Sciatic nerve (tissue), 2 donors: Measurements from ENCODE around the gene OR2T12. TPM values are rescaled to one million over a fixed set of nuclear protein-coding genes. Genes with fewer than 3 reads are reported as not detected.
"Not testable (repeated sequence)": the region's sequence is repeated elsewhere in the genome, so short reads cannot be mapped to it uniquely, and the experiment has no call there.

Experiments used
- ATAC-seq: fragments of 200-7000 bp; cut with Tn5 transposase; one replicate; pipeline ENCODE4 v1.9.1; 2020; ENCODE audit warnings: mild to moderate bottlenecking, moderate library complexity
- DNase-seq: peaks from one replicate; pipeline ENCODE4 v3.0.0-alpha.2; 2020; ENCODE audit warnings: low spot score
- intact Hi-C: fragments of 100-400 bp; cut with DNase I; formaldehyde crosslinking; loops from one replicate; pipeline ENCODE4 v1.14.2; 2022
- total RNA-seq: library from RNA; stranded (reverse); fragmentation: NEBNext Ultra II Directional; extraction: Animal tissue kit (Norgen Biotek cat#: 25700); gene quantifications from one replicate; pipeline ENCODE4 v1.2.1, GENCODE V29; 2021
- donor health status: DM: no; HTN: no; CAD: no.
- donor health status: DM: no; HTN: no; CAD: no.

Gene OR2T12, protein sequence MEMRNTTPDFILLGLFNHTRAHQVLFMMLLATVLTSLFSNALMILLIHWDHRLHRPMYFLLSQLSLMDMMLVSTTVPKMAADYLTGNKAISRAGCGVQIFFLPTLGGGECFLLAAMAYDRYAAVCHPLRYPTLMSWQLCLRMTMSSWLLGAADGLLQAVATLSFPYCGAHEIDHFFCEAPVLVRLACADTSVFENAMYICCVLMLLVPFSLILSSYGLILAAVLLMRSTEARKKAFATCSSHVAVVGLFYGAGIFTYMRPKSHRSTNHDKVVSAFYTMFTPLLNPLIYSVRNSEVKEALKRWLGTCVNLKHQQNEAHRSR
- not detected for total RNA-seq

DNA sequence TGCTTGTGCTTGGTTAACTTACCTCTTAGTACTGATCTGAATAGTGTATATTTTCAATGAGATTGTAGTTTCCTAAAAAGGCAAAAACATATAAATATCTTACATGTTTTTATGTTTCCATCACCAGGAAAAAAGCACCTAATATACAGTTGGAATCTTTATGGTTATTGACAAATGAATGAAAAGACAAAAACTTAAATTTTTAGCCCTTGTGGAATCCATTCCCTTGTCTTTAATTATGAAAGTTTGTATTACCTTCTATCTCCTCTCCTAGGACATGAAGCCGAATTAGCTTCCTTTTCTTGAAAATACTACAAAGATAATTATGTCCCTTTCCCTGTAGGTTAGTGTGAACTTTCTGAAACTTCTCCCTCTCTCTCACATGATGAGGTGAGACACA lies at the start of gene OR2T12:
Gene OR2T12 (minus strand): TSS at position 101 of the 400 bp plus-strand sequence. CDS start 7,846 bp downstream, outside the sequence.
- DNase-seq (no peak), ATAC-seq (no peak)
- intact Hi-C loops: no loop called here

DNA sequence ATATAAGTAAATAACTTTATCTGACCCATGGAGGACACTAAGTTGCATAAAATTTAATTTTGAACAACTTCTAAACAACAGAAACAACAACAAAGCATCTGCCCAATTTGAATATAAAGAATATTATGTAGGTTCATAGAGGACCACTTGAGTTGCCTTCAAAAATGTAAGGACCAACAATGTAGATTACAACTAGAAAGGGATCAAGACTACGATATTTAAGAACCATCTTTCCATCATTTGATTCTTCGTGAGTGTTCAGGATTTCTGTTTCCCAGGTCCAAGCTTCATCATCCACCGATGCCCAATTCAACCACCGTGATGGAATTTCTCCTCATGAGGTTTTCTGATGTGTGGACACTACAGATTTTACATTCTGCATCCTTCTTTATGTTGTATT lies 45.3 kb upstream of the OR2T12 start, which contains the start of gene OR14C36:
Gene OR14C36 (plus strand): TSS at position 301 of the 400 bp plus-strand sequence. CDS start 0 bp downstream, at position 301.
- intact Hi-C loops: no loop called here
- ATAC-seq (no peak), DNase-seq (no peak)

DNA sequence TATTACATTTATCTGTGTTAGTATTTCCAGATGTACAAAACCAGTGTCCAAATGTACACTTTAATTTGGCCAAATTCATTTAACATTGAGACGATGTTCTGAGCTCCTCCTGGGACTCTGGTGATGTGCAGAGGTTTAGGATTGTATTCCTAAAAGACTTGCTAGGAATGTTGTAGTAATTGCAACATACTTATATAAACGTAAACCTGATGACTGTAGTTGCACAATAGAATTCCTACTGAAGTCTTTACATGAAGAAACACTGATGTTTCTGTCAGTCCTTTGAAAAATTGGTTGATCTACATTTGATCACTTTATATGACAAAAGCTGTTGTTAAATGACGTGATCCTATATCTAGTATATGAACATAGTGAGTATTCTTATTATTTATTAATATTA lies 40.2 kb upstream of the OR2T12 start:
- no peak for ATAC-seq

DNA sequence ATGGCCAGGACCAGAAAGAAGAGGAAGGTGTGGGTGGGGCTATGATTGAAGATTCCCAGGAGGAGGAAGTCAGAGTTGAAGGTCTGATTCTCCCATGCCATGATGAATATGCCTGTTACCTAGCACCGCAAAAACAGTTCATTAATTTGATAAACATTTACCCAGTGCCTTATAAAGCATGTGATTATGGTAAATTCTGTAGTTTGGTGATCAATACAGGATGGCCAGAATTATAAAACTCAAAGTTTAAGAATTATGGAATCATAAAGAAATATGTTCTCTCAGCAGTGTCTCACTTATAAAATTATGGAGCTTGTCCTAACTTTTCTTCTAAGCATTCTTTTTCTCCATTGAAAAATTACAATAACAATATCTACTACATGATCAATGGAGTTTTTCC lies 21.2 kb upstream of the OR2T12 start, which contains the start of gene OR2M7:
Gene OR2M7 (minus strand): TSS at position 101 of the 400 bp plus-strand sequence. CDS start 0 bp downstream, at position 101.
- intact Hi-C loops: no loop called here
- ATAC-seq (no peak), DNase-seq (no peak)

More for the DNA sequence above, 40.2 kb upstream of the OR2T12 start:
- DNase-seq: no peak
- intact Hi-C loops: no loop called here

DNA sequence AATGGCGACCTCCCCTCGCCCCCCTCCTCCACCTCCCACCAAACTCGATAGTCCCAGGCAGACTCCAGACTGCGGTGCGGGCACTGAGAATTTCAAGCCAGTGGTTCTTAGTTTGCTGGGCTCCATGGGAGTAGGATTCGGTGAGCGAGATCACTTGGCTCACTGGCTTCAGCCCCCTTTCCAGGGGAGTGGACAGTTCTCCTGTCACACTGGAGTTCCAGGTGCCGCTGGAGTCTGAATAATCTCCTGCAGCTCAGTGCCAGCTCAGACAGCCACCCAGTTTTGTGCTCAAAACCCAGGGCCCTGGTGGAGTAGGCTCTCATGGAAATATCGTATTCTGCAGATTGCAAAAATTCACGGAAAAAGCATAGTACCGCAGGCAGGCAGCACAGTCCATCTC lies 13.6 kb upstream of the OR2T12 start:
- ATAC-seq (no peak), DNase-seq (no peak)
- intact Hi-C loops: no loop called here

DNA sequence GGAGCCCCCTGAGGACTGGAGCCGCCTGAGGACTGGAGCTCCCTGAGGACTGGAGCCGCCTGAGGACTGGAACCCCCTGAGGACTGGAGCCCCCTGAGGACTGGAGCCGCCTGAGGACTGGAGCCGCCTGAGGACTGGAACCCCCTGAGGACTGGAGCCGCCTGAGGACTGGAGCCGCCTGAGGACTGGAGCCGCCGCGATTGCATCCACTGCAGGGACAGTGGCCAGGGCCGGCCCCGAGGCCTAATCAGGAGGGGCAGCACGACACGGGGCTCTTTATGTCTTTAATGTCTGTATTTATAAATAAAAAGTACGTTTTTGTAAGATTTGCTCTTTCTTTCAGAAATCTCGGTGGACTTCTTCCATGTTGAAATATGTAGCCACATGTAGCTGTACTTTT lies 3.5 kb upstream of the OR2T12 start:
- ATAC-seq, intact Hi-C loops, DNase-seq: not testable (repeated sequence)

DNA sequence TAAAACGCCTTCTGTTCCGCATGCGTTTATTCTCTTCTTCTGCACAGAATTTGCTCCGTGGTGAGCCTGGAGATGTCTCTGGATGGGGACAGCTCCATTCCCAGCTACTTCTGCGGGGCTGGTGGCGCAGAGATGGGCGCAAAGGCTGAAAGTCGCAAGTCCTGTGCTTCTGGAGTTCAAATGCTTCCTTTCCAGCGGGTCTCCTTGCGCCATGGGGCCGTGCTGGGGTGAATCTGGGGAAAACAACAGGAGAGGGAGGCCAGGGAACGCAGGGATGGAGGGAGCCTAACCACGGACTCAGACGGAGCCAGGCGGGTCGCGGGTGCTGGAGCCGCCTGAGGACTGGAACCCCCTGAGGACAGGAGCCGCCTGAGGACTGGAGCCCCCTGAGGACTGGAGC lies 2.9 kb upstream of the OR2T12 start:
- no peak for ATAC-seq
- intact Hi-C loops: no loop called here
- DNase-seq: no peak

DNA sequence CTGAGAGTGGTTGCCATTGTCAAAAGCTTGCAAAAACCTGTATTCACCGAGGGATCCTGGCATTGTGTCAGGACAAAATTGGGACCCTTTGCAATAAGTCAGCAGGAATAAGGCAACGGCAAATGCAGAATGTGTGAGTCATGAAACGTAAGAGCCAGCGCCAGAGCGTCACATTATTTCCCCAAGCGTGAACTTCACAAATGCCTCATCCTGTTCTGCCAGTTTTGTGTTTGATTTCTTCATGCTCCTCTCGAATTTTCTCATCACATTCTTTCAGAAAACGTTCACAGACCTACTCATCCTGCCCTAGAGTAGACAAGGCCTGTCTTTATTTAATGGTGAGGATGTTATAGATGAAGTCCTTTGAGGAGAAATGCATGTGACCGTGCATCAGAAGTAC lies 2.4 kb upstream of the OR2T12 start:
- intact Hi-C loops, ATAC-seq, DNase-seq: not testable (repeated sequence)

DNA sequence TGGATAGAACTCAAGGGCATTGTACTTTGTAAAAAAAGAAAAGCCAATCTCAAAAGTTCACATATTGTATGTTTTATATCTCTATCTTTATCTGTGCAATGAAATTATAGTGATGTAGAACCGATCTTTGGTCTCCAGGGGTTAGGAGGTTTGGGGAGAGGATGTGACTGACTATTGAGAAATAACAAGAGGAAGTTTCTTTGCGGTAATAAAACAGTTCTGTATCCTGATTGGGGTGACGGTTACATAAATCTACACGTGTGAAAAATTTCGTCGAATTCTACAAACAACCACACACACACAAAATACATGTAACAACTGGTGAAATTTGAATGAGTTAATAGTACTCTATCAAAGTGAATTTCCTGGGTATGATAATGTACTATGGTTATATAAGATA lies 14.8 kb downstream of the OR2T12 start:
- ATAC-seq (no peak), DNase-seq (no peak)
- intact Hi-C loops: no loop called here

DNA sequence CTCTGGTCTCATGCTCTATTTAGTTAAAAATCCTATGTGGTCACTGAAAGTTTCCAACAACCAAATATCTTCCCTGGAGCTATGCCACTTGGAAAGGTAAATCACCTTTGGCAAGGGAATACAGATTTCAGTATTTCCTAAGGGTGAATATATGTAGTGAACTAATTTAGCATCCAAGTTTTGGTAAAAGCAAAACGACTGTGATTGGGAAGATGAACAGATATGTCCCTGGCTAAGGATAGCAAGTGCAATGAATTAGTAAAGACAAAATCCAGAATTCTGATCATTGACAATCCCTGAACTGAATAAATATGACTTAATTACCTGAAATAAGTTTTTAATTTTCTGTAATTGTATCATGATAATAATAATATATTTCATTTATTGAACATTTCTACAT lies 25.3 kb downstream of the OR2T12 start, which contains the start of gene OR2T33:
Gene OR2T33 (minus strand): TSS at position 101 of the 400 bp plus-strand sequence. CDS start 4,162 bp downstream, outside the sequence.
- intact Hi-C loops: no loop called here
- no peak for ATAC-seq
- no peak for DNase-seq

DNA sequence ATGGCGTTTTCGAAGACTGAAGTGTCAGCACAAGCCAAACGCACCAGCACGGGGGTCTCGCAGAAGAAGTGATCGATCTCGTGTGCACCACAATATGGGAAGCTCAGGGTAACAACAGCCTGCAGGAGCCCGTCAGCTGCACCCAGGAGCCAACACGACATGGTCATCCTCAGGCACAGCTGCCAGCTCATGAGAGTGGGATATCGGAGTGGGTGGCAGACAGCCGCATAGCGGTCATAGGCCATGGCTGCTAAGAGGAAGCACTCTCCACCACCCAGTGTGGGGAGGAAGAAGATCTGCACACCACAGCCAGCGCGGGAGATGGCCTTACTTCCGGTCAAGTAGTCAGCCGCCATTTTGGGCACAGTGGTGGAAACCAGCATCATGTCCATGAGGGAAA lies 30.0 kb downstream of the OR2T12 start:
- not testable (repeated sequence) for DNase-seq

DNA sequence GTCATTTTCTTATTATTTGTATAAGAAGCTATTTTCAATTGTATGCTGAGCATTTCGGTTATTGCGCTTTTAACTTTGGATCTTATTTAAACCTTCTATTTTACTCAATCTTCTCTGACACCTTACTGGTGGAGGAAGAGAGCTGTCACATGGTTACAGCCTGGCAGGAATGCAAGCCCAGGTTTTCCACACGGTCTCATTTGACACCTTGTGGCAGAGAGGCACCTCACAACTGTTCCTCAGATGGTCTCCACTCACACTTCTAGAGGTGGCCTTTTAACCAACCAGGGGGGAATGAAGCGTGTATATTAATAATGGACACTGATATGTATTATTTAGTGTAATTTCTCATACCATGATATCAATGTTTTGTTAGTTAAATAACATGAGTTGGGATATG lies 35.0 kb downstream of the OR2T12 start:
- DNase-seq: no peak
- intact Hi-C loops: no loop called here

More for the DNA sequence above, 30.0 kb downstream of the OR2T12 start:
- intact Hi-C loops, ATAC-seq: not testable (repeated sequence)

DNA sequence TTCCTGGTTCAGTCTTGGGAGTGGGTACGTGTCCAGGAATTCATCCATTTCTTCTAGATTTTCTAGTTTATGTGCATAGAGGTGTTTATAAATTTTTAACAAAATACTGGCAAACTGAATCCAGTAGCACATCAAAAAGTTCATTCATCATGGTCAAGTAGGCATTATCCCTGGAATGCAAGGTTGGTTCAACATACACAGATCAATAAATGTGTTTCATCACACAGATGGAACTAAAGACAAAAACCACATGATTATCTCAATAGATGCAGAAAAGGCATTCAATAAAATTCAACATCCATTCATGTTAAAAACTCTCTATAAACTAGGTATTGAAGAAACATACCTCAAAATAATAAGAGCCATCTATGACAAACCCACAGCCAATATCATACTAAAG lies 43.9 kb downstream of the OR2T12 start:
- DNase-seq, intact Hi-C loops, ATAC-seq: not testable (repeated sequence)

More for the DNA sequence above, 35.0 kb downstream of the OR2T12 start:
- ATAC-seq: no peak

DNA sequence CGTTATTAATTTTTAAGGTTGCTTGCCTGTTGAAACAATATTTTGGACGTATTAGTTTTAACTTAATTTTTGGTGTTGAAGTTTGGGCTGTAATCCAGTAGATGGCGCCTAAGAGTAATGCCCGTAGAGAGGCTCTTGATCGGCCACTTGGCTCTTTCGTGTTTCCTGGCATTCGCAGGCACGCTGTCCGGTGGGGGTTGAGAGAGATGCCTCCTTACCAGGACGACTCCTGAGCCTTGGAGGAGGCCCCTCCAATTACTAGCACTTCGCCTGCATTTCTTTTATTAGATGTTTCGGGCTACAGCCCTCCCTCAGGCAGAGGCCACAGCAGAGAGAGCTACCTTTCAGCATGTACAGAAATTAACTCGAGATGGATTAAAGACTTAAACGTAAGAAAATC lies 60.0 kb downstream of the OR2T12 start:
- intact Hi-C loops: no loop called here
- ATAC-seq (no peak), DNase-seq (no peak)

Other genes with a start within 250 kb of the OR2T12 start
- 0.36 TPM for gene OR2L13, start 208.2 kb downstream of the OR2T12 start, total RNA-seq
- not detected for gene OR2M5, start 158.3 kb downstream of the OR2T12 start, total RNA-seq
- gene OR2M2, start 128.6 kb downstream of the OR2T12 start, total RNA-seq: not detected
- 0.04 TPM for gene OR2M3, start 106.2 kb downstream of the OR2T12 start, total RNA-seq
- gene OR2M4, start 72.0 kb downstream of the OR2T12 start, total RNA-seq: not detected
- gene OR2T33, start 25.4 kb downstream of the OR2T12 start, total RNA-seq: not detected
- gene OR2M7, start 21.1 kb upstream of the OR2T12 start, total RNA-seq: not detected
- gene OR14C36, start 45.4 kb upstream of the OR2T12 start, total RNA-seq: not detected
- not detected for gene OR2T4, start 58.2 kb upstream of the OR2T12 start, total RNA-seq
- not detected for gene OR2T6, start 72.3 kb upstream of the OR2T12 start, total RNA-seq
- not detected for gene OR2T1, start 99.6 kb upstream of the OR2T12 start, total RNA-seq
- gene OR2T2, start 142.2 kb upstream of the OR2T12 start, total RNA-seq: not detected
- not detected for gene OR2T3, start 169.9 kb upstream of the OR2T12 start, total RNA-seq
- not detected for gene OR2T5, start 185.2 kb upstream of the OR2T12 start, total RNA-seq
- not detected for gene OR2G6, start 204.6 kb upstream of the OR2T12 start, total RNA-seq